Erythroblast (primary cell): ENCODE data around the gene NKAIN2.

Experiments
- GATA1 ChIP-seq: IDR thresholded peaks from 2 replicates; pipeline ENCODE4 v1.6.1; 2011; ENCODE audit warnings: low read depth, mild to moderate bottlenecking, control low read depth, low read length, moderate library complexity
- POLR2A ChIP-seq: IDR thresholded peaks from 2 replicates; pipeline ENCODE4 v1.6.1; 2011; ENCODE audit warnings: mild to moderate bottlenecking, low read length

- TF ChIP-seq POLR2A (no peak), GATA1 (no peak)
Observed at GRCh38 chr6:124022641-124023040, 219.0 kb downstream of the NKAIN2 start.
